ENCODE results near the gene NECTIN1.
"Not testable (repeated sequence)": the region's sequence is repeated elsewhere in the genome, so short reads cannot be mapped to it uniquely, and the experiment has no call there.

Gene NECTIN1

DNA sequence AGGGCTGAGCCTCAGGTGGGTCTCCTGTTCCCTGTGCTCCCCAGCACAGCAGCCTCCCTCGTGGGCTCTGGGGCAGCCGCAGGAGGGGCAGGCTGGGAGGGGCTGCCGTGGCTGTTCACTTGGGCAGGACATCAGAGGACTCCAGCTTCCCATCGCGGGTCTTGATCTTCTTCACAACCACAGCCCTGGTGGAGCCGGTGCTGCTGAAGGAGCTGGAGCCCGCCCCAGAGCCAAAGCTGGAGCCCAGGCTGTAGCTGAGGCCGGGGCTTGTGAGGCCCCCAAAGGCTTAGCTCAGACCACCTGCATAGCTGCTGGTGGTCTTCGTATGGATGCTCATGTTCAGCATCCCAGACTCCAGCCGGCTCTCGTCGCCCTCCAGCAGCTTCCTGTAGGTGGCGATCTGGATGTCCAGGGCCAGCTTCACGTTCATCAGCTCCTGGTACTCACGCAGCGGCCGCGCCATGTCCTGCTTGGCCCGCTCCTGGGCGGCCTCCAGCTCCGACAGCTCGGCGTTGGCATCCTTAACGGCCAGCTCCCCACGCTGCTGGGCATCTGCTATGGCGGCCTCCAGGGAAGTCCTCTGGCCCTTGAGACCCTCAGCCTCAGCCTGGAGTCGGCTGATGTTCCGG is 126.1 kb downstream of the NECTIN1 start:
- no peak overlapping the region for H3K9ac ChIP-seq (ENCODE audit: low read length in 5 of 5)
- no peaks in the 10 kb centered on the region for H3K36me3 ChIP-seq (ENCODE audit: control insufficient read depth in 5 of 5, insufficient read depth in 5 of 5, low read length in 5 of 5)
- H3K9me3 ChIP-seq (ENCODE audit: control insufficient read depth in 5 of 5, low read length in 5 of 5) = no peaks in the 10 kb centered on the region
- H3K27ac ChIP-seq (ENCODE audit: low read depth, low read length) = no peak overlapping the region
- peaks cover 0 to 7% (median 5%) of the 10 kb centered on the region in 5 donors for H3K27me3 ChIP-seq (ENCODE audit: control insufficient read depth in 5 of 5, insufficient read depth in 4 of 5, low read length in 5 of 5)
- H3K4me1 ChIP-seq (ENCODE audit: control insufficient read depth in 5 of 5, insufficient read depth in 5 of 5, low read length in 5 of 5) = no peaks in the 10 kb centered on the region
- H3K4me3 ChIP-seq (ENCODE audit: low read depth in 1 of 5, low read length in 5 of 5) = no peak overlapping the region

DNA sequence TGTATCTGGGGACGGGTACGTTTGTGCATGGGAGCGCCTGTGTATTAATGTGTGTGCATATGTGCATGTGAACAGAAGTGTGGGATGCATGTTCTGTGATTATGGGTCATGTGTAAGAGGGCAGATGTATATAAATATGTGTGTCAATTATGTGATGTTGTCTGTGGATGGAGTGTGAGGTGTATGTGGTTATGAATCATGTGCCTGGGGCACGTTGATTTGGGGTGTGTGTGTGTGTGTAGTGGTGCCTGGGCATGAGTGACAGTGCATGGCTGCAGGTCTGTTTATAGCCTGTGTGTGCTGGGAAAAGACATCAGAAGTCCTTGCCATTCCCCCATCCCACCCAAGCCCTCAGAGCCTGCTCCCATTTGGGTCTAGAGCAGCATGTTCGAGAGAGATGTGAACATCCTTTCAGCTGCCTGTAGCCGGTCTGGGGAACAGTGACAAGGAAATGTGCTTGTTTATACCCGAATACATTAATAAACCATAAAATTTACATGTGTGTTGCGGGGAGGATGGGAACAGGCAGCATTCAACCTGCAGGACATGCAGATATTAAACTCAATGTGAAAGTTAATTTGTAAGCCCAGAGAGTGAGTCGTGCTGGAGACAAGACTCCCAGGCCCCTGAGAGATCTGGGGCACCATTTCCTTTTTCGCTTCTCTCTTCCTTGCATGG is 129.0 kb downstream of the NECTIN1 start:
- Histone ChIP-seq H3K4me1 (ENCODE audit: control insufficient read depth in 5 of 5, insufficient read depth in 5 of 5, low read length in 5 of 5) (peaks cover 1 to 5% (median 2%) of the 10 kb centered on the region in 5 donors), H3K9me3 (ENCODE audit: control insufficient read depth in 5 of 5, low read length in 5 of 5) (no peaks in the 10 kb centered on the region), H3K9ac (ENCODE audit: low read length in 5 of 5) (no peak overlapping the region), H3K27me3 (ENCODE audit: control insufficient read depth in 5 of 5, insufficient read depth in 4 of 5, low read length in 5 of 5) (peaks cover 0 to 7% (median 4%) of the 10 kb centered on the region in 5 donors), H3K27ac (ENCODE audit: low read depth, low read length) (no peak overlapping the region), H3K36me3 (ENCODE audit: control insufficient read depth in 5 of 5, insufficient read depth in 5 of 5, low read length in 5 of 5) (no peaks in the 10 kb centered on the region), H3K4me3 (ENCODE audit: low read depth in 1 of 5, low read length in 5 of 5) (no peak overlapping the region)

DNA sequence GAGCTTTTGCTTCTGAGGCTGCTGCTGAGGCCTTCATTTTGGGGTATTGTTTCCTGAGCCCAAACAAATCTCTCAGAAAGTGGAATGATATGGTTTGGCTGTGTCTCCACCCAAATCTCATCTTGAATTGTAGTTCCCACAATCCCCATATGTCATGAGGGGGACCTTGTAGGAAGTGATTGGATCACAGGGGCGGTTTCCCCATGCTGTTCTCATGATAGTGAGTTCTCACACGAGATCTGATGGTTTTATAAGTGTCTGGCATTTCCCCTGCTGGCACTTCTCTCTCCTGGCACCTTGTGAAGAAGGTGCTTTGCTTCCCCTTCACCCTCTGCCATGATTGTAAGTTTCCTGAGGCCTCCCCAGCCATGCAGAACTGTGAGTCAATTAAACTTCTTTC is 133.1 kb downstream of the NECTIN1 start:
- not testable (repeated sequence) for H3K9me3 ChIP-seq (ENCODE audit: control insufficient read depth in 5 of 5, low read length in 5 of 5)

DNA sequence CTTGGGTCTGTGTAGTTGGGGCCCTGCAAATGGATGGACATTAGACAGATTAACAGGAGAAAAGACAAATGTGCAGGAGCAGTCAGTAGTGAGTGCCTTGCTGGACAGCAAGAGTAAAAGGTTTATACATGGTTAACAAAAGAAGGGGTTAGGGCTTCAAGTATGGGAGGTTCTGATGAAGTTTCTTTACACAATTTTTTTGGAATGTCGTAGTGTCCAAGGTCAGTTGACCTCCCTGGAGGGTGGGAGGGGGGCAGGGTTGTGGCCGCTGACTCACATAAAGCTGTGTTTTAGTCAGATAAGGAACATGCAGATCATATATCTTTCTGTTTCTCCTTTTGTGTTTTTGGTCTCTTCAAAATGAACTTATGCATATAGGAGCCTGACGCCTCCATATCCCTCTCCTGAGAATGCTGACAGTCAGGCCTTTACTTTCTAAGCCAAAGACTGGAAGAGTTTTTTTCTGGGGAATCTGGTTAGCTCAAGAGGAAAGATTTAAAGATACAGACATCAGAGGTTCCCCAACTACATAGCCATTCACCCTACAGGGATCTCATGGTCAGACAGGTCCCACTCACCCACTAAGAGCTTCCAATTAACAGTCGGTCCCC is 134.3 kb downstream of the NECTIN1 start:
- Histone ChIP-seq H3K9me3 (ENCODE audit: control insufficient read depth in 5 of 5, low read length in 5 of 5) (peaks cover 0 to 5% (median 0%) of the 10 kb centered on the region in 5 donors), H3K4me1 (ENCODE audit: control insufficient read depth in 5 of 5, insufficient read depth in 5 of 5, low read length in 5 of 5) (peaks cover 3 to 20% (median 14%) of the 10 kb centered on the region in 5 donors), H3K27me3 (ENCODE audit: control insufficient read depth in 5 of 5, insufficient read depth in 4 of 5, low read length in 5 of 5) (no peaks in the 10 kb centered on the region), H3K27ac (ENCODE audit: low read depth, low read length) (peak overlapping the region; percentile 47), H3K36me3 (ENCODE audit: control insufficient read depth in 5 of 5, insufficient read depth in 5 of 5, low read length in 5 of 5) (no peaks in the 10 kb centered on the region), H3K9ac (ENCODE audit: low read length in 5 of 5) (no peak overlapping the region), H3K4me3 (ENCODE audit: low read depth in 1 of 5, low read length in 5 of 5) (no peak overlapping the region)

More for the DNA sequence above, 133.1 kb downstream of the NECTIN1 start:
- H3K27ac ChIP-seq (ENCODE audit: low read depth, low read length); H3K4me3 ChIP-seq (ENCODE audit: low read depth in 1 of 5, low read length in 5 of 5); H3K27me3 ChIP-seq (ENCODE audit: control insufficient read depth in 5 of 5, insufficient read depth in 4 of 5, low read length in 5 of 5); H3K36me3 ChIP-seq (ENCODE audit: control insufficient read depth in 5 of 5, insufficient read depth in 5 of 5, low read length in 5 of 5); H3K9ac ChIP-seq (ENCODE audit: low read length in 5 of 5): not testable (repeated sequence)
- H3K4me1 ChIP-seq (ENCODE audit: control insufficient read depth in 5 of 5, insufficient read depth in 5 of 5, low read length in 5 of 5) = peaks cover 3 to 20% (median 14%) of the 10 kb centered on the region in 5 donors

DNA sequence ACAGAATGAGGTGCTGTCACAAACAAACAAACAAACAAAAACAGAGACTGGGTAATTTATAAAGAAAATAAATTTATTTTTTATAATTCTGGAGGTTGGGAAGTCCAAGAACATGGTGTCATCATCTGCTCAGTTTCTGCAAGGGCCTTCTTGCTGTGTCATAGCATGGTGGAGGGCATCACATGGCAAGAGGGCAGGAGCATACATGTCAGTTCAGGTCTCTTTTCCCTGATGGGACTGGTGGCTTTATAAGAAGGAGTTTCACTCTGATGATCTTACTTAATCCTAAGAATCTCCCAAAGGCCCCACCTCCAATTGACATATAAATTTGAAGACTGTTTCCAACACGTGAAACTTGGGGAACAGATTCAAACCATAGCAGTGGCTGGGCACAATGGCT is 135.7 kb downstream of the NECTIN1 start:
- H3K9ac ChIP-seq (ENCODE audit: low read length in 5 of 5) = no peak overlapping the region
- peaks cover 3 to 20% (median 14%) of the 10 kb centered on the region in 5 donors for H3K4me1 ChIP-seq (ENCODE audit: control insufficient read depth in 5 of 5, insufficient read depth in 5 of 5, low read length in 5 of 5)
- no peak overlapping the region for H3K4me3 ChIP-seq (ENCODE audit: low read depth in 1 of 5, low read length in 5 of 5)
- H3K27me3 ChIP-seq (ENCODE audit: control insufficient read depth in 5 of 5, insufficient read depth in 4 of 5, low read length in 5 of 5) = no peaks in the 10 kb centered on the region
- H3K27ac ChIP-seq (ENCODE audit: low read depth, low read length) = peak overlapping the region; percentile 0
- peaks cover 0 to 5% (median 0%) of the 10 kb centered on the region in 5 donors for H3K9me3 ChIP-seq (ENCODE audit: control insufficient read depth in 5 of 5, low read length in 5 of 5)
- no peaks in the 10 kb centered on the region for H3K36me3 ChIP-seq (ENCODE audit: control insufficient read depth in 5 of 5, insufficient read depth in 5 of 5, low read length in 5 of 5)

DNA sequence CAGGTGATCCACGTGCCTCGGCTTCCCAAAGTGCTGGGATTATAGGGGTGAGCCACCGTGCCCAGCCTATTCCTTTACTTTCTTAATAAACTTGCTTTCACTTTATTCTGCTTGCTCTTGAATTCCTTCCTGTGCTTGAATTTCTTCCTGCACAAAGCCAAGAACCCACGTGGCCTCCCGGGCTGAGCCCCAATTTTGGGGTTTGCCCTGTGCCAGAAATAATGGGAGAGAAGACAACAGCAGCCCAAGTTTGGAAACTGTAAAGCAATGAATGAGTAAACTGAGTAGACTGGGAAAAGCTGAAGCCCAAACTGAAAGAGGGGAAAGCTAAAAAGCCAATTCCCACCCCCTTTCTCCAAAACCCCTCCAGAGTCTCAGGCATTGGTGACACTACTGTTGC is 136.4 kb downstream of the NECTIN1 start:
- peak overlapping the region in 1 of 5 donors; percentile 44 for H3K4me3 ChIP-seq (ENCODE audit: low read depth in 1 of 5, low read length in 5 of 5)
- H3K36me3 ChIP-seq (ENCODE audit: control insufficient read depth in 5 of 5, insufficient read depth in 5 of 5, low read length in 5 of 5) = no peaks in the 10 kb centered on the region
- H3K9me3 ChIP-seq (ENCODE audit: control insufficient read depth in 5 of 5, low read length in 5 of 5) = peaks cover 0 to 5% (median 0%) of the 10 kb centered on the region in 5 donors
- H3K4me1 ChIP-seq (ENCODE audit: control insufficient read depth in 5 of 5, insufficient read depth in 5 of 5, low read length in 5 of 5) = peaks cover 3 to 20% (median 14%) of the 10 kb centered on the region in 5 donors
- H3K27ac ChIP-seq (ENCODE audit: low read depth, low read length) = peak overlapping the region; percentile 0
- H3K9ac ChIP-seq (ENCODE audit: low read length in 5 of 5) = no peak overlapping the region
- no peaks in the 10 kb centered on the region for H3K27me3 ChIP-seq (ENCODE audit: control insufficient read depth in 5 of 5, insufficient read depth in 4 of 5, low read length in 5 of 5)

DNA sequence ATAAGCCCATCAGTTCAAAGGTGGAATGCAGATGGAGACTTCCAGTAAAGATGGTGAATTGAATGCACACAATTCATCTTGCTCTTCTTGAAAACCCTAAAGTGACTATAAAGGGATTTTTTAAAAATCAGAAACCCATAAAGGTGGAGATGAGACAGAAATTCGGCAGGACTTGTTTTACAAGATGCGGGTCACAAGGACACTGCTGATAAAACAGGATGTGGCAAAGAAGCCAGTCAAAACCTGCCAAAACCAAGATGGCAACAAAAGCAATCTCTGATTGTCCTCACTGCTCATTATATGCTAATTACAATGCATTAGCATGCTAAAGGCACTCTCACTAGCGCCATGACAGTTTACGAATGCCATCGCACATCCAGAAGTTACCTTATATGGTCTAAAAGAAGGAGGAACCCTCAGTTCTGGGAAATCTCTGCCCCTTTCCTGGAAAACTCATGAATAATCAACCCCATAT is 137.1 kb downstream of the NECTIN1 start:
- H3K27ac ChIP-seq (ENCODE audit: low read depth, low read length) = no peak overlapping the region
- peaks cover 0 to 5% (median 0%) of the 10 kb centered on the region in 5 donors for H3K9me3 ChIP-seq (ENCODE audit: control insufficient read depth in 5 of 5, low read length in 5 of 5)
- H3K27me3 ChIP-seq (ENCODE audit: control insufficient read depth in 5 of 5, insufficient read depth in 4 of 5, low read length in 5 of 5) = peaks cover 0 to 1% (median 0%) of the 10 kb centered on the region in 5 donors
- no peak overlapping the region for H3K4me3 ChIP-seq (ENCODE audit: low read depth in 1 of 5, low read length in 5 of 5)
- H3K4me1 ChIP-seq (ENCODE audit: control insufficient read depth in 5 of 5, insufficient read depth in 5 of 5, low read length in 5 of 5) = peaks cover 3 to 20% (median 14%) of the 10 kb centered on the region in 5 donors
- no peak overlapping the region for H3K9ac ChIP-seq (ENCODE audit: low read length in 5 of 5)
- no peaks in the 10 kb centered on the region for H3K36me3 ChIP-seq (ENCODE audit: control insufficient read depth in 5 of 5, insufficient read depth in 5 of 5, low read length in 5 of 5)

DNA sequence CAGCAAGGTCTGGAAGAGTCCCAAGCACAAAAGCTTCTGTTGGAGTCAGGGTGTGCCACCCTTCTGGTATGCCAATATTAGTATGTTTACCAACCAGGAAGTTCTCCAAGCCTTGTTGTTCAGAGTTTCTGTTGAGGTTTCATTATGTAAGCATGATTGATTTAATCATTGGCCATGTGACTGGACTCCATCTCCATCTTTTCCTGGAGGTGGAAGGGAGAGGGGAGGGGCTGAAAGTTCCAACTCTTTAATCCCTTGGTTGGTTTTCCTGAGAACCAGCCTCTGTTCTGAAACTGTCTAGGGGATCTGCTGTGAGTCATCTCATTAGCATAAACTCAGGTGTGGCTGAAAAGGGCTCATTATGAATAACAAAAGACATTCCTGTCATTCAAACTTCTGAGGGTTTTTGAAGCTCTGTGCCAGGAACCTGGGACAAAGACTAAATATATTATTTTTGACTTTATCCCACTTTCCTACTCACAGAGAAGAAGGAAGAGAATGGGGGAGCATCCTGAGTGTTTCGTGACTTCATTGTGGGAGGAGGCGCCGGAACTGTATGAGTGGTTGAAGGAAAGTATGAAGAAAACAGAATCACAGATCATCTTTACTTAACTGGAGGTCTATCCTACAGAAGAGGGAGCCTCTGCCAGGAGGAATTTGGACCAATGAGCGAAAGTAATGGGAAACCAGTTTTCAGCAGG is 138.2 kb downstream of the NECTIN1 start:
- Histone ChIP-seq H3K27me3 (ENCODE audit: control insufficient read depth in 5 of 5, insufficient read depth in 4 of 5, low read length in 5 of 5) (peaks cover 0 to 3% (median 0%) of the 10 kb centered on the region in 5 donors), H3K36me3 (ENCODE audit: control insufficient read depth in 5 of 5, insufficient read depth in 5 of 5, low read length in 5 of 5) (no peaks in the 10 kb centered on the region), H3K9me3 (ENCODE audit: control insufficient read depth in 5 of 5, low read length in 5 of 5) (peaks cover 0 to 5% (median 0%) of the 10 kb centered on the region in 5 donors), H3K9ac (ENCODE audit: low read length in 5 of 5) (no peak overlapping the region), H3K4me1 (ENCODE audit: control insufficient read depth in 5 of 5, insufficient read depth in 5 of 5, low read length in 5 of 5) (peaks cover 3 to 20% (median 14%) of the 10 kb centered on the region in 5 donors), H3K4me3 (ENCODE audit: low read depth in 1 of 5, low read length in 5 of 5) (no peak overlapping the region), H3K27ac (ENCODE audit: low read depth, low read length) (no peak overlapping the region)

DNA sequence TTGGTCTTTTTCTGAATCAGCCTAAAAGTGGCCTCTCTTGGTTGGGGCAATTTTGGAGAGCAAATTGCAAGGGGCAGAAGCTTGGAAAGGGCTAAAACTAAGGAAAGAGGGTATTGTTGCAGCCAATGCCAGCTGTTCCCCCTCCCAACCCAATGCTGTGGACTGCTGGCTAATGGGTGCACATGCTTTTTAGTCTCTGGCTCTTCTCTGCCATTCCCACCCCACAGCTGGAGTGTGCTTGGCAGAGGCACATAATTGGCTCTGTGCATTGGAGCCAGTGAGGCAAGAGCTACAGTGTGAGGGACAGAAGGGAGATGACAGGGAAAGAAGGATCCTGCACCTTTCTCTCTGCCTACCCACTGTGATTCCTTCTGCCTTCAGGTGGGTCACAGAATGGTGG is 140.0 kb downstream of the NECTIN1 start:
- Histone ChIP-seq H3K27ac (ENCODE audit: low read depth, low read length) (no peak overlapping the region), H3K4me3 (ENCODE audit: low read depth in 1 of 5, low read length in 5 of 5) (no peak overlapping the region), H3K9ac (ENCODE audit: low read length in 5 of 5) (no peak overlapping the region), H3K27me3 (ENCODE audit: control insufficient read depth in 5 of 5, insufficient read depth in 4 of 5, low read length in 5 of 5) (peaks cover 0 to 16% (median 3%) of the 10 kb centered on the region in 5 donors), H3K4me1 (ENCODE audit: control insufficient read depth in 5 of 5, insufficient read depth in 5 of 5, low read length in 5 of 5) (peaks cover 0 to 24% (median 14%) of the 10 kb centered on the region in 5 donors), H3K36me3 (ENCODE audit: control insufficient read depth in 5 of 5, insufficient read depth in 5 of 5, low read length in 5 of 5) (no peaks in the 10 kb centered on the region), H3K9me3 (ENCODE audit: control insufficient read depth in 5 of 5, low read length in 5 of 5) (peaks cover 0 to 5% (median 0%) of the 10 kb centered on the region in 5 donors)

Data from subcutaneous abdominal adipose tissue (tissue), 5 donors.